ENCODE measurements around the gene USP20. TPM values are rescaled to one million over a fixed set of nuclear protein-coding genes. Genes with fewer than 3 reads are reported as not detected.
"Not testable (repeated sequence)": the region's sequence is repeated elsewhere in the genome, so short reads cannot be mapped to it uniquely, and the experiment has no call there.

Gene USP20
- polyA plus RNA-seq, 3 donors, result 16.4 to 19.3 (median 16.8) TPM

GRCh38 chr9:129887334-129888292, 52.4 kb downstream of the USP20 start:
- DNase-seq (ENCODE audit: low read depth in 3 of 3, low spot score in 2 of 3), result no peak

DNA sequence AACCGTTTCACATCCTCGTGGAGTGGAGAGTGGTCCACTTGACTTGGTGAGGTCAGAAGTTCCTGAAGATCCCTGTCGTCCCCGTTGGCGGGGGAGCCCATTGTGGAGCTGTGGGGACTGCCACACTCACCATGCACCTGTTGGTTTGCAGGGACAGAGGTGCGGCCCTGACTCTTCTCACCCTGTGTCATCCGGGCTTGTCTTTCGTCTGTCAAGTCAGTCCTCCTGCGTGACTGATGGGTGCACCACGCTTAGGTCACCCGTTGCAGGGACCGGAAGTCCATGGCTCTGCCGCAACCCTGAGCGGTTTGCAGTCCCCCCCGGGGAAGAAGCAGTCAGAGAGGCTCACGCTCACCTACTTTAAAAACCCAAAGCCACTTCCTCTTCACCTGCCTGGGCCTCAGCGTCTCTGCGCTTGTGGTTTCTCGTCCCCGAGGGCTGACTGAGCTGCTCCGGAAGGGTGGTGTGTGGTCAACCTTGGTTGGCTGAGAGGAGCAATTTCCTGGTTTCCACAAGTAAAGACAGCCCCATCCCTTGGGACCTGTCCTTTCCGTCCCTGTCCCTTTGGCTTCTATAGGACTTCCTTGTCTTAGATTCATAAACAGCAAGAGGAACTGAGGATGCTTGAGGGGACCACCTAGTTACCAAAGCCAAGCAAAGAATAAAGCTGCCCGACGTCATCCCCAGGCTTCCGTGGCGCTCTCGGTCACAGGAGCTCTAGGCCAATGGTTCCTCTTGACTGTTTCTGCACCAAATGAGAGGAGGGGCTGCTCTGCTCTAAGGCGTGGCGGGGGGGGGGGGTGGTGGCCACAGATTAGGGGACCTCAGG, 53.2 kb downstream of the USP20 start:
- DNase-seq (ENCODE audit: low read depth in 3 of 3, low spot score in 2 of 3), result no peak

DNA sequence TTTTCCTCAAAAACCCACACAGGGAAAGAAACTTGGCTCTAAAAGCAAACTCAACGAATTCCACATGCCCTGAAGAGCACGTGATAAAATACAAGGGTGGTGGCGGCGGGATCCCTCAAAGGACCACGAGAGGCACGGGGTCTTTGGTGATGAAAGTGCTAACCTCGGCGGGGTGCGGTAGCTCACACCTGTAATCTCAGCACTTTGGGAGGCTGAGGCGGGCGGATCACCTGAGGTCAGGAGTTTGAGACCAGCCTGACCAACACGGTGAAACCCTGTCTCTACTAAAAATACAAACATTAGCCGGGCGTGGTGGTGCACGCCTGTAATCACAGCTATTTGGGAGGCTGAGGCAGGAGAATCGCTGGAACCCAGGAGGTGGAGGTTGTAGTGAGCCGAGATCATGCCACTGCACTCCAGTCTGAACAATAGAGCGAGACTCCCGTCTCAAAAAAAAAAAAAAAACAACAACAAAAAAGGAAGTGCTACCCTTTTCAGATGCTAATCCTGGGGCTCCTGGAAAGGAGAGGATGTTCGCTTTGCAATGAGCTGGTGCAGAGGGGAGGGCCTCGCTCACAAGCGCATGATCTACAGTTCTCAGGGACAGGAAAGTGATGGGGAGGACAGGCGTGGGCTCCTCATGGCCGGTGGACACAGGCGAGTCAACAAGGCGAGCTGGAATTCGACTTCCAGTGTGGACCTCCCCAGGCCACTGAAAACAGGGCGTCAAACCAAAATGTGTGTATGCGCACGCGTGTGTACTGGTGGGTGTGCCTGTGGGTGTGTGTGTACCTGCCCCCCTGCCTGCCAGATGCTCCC, 54.1 kb downstream of the USP20 start:
- no peak for DNase-seq (ENCODE audit: low read depth in 3 of 3, low spot score in 2 of 3)

GRCh38 chr9:129889941-129890717, 54.9 kb downstream of the USP20 start:
- DNase-seq (ENCODE audit: low read depth in 3 of 3, low spot score in 2 of 3), result no peak

- not testable (repeated sequence) for DNase-seq (ENCODE audit: low read depth in 3 of 3, low spot score in 2 of 3)
These were observed 55.6 kb downstream of the USP20 start for GRCh38 chr9:129890718-129891299.

GRCh38 chr9:129891569-129891968, 56.3 kb downstream of the USP20 start:
- no peak for DNase-seq (ENCODE audit: low read depth in 3 of 3, low spot score in 2 of 3)

- no peak for DNase-seq (ENCODE audit: low read depth in 3 of 3, low spot score in 2 of 3)
These were observed 59.0 kb downstream of the USP20 start for GRCh38 chr9:129894120-129894823.

- no peak for DNase-seq (ENCODE audit: low read depth in 3 of 3, low spot score in 2 of 3)
These were observed 60.4 kb downstream of the USP20 start for GRCh38 chr9:129895376-129896268.

DNA sequence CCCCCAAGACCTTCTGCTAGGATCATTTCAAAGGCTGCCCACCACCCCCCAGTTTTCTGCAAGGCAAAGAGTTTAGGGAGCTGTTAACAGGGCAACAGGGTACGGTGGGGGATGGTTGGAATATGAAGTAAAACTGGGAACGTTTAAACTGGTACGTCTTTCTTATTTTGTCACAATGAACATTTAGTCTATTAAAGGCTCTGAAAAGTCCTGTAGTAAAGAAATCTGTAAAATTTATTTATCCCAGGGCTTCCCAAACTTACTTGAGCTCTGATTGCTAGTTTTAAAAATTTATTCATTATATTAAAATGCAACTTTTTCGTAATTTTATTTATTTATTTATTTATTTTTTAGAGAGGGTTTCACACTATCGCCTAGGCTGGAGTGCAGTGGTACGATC, 62.0 kb downstream of the USP20 start:
- no peak for DNase-seq (ENCODE audit: low read depth in 3 of 3, low spot score in 2 of 3)

DNA sequence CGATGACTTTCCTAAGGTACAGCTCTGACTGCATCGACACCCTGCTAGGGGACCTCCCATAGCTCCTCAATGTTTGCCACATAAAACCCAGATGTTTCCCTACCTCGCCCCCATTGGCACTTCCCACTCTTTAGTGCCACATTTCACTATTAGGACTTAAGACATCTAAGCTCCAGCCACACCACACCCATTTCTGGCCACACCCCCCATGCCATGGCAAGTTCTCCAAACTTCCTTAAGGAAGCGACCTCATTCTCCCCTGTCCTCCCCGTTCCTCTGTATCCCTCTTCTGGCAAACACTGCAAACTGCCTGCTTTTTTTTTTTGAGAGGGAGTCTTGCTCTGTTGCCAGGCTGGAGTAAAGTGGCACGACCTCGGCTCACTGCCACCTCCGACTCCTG, 62.9 kb downstream of the USP20 start:
- no peak for DNase-seq (ENCODE audit: low read depth in 3 of 3, low spot score in 2 of 3)

DNA sequence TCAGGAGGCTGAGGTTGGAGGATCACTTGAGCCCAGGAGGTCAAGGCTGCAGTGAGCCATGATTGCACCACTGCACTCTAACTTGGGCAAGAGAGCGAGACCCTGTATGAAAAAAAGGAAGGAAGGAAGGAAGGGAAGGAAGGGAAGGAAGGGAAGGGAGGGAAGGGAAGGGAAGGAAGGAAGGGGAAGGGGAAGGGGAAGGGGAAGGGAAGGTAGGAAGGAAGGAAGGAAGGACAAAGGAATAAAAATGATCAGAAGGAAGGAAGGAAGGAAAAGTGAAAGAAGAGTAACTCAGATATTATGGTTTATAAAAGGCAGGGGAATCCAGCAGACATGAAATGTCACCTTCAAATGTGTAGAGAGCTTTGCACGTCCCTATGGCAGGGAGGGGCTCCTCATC, 64.4 kb downstream of the USP20 start:
- DNase-seq (ENCODE audit: low read depth in 3 of 3, low spot score in 2 of 3), result no peak

DNA sequence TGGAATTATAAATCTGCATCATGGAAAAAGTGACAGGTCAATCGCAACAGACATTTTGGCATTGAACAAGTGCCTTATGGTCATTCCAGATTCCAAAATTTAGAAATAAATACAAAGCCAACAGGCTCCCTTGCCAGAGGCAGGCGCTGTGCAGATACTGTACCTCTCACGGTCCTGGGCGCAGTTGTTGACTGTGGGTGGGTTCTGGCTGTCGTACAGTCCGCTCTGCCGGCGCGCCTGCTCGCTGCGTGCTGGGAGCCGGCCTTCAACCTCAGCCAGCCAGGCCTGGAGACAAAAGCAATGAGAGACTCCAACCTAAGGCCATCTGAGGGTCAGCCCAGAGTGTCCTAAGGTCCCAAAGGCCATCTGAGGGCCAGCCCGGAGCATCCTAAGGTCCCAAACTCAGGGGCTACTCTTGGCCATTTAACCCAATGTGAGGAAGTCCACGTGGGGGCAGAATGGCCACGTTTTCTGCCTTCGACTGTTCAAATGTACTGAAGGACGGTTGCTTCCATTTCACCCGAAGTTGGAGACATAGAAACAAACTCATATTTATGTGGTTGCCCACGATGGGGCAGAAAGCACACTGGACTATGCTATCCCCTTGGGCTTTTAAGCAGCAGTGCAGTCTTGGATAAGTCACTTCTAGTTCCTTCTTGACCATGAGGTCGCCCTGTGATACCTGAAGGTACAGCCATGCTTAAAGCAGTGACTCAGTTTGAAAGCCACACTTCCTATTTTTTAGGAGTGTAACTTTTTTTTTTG, 65.2 kb downstream of the USP20 start:
- DNase-seq (ENCODE audit: low read depth in 3 of 3, low spot score in 2 of 3), result no peak

DNA sequence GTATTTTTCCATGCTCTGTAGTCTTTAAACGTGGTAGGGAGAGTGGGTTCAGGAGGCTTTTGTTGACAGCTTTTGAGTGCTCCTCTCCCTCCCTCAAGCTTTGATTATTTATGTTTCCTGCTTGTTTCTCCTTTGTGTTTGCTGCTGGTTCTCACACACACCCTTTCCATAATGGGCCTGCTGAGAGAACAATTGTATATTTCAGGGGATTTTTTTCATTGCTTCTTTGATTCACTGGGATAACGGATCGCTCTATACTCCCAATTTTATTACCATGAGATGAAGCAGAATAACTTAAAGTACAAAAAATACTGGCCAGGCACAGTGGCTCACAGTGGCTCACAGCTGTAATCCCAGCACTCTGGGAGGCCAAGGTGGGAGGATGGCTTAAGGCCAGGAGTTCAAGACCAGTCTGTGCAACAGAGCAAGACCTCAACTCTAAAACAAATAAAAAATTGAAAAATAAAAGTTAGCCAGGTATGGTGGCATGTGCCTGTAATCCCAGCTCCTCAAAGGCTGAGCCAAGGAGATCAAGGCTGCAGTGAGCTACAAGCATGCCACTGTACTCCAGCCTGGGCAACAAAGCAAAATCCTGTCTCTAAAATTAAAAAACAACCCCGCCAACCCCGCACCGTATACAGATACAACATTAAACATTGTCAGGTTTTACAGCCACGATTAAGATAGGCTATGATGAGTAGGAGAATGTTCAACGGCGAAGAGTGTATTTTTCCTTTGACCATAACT, 66.9 kb downstream of the USP20 start:
- DNase-seq (ENCODE audit: low read depth in 3 of 3, low spot score in 2 of 3), result no peak

DNA sequence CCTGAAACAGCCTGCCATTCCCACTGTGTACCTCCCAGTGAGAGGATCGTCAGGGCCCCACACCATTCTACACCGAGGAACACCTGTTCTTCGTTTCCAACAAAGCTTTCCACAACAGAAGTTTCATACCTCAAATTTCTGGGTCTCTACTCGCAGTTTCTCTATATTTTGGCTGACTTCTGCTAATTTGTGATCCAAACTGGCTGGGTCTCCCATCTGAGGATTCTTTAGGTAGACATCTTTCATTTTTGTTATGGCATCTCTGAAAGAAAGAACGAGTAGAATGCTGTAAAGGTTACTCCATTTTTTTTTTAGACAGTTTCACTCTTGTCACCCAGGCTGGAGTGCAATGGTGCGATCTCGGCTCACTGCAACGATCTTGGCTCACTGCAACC, 67.5 kb downstream of the USP20 start:
- DNase-seq (ENCODE audit: low read depth in 3 of 3, low spot score in 2 of 3), result no peak

GRCh38 chr9:129904734-129905133, 69.5 kb downstream of the USP20 start:
- DNase-seq (ENCODE audit: low read depth in 3 of 3, low spot score in 2 of 3), result no peak

DNA sequence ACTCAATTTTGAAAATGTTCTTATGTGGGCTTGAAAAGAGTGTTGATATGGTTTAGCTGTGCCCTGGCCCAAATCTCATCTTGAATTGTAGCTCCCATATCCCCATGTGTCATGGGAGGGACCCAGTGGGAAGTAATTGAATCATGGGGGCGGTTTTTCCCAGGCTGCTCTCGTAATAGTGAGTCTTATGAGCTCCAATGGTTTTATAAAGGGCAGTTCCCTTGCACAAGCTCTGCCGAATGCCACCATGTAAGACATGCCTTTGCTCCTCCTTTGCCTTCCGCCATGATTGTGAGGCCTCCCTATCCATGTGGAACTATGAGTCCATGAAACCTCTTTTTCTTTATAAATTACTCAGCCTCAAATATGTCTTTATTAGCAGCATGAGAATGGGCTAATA, 71.0 kb downstream of the USP20 start:
- DNase-seq (ENCODE audit: low read depth in 3 of 3, low spot score in 2 of 3), result no peak

GRCh38 chr9:129907201-129907600, 71.9 kb downstream of the USP20 start:
- no peak for DNase-seq (ENCODE audit: low read depth in 3 of 3, low spot score in 2 of 3)
